Measurements from ENCODE around the gene KL.
A peak's percentile ranks its signal among the peaks of the same experiment; 100 is the strongest.

Gene KL

GRCh38 chr13:32984857-32985626, 31.2 kb upstream of the KL start:
- DNase-seq (ENCODE audit: low read depth), result no peak
- no peaks in the 10 kb centered on the region for H3K36me3 ChIP-seq (ENCODE audit: control insufficient read depth, insufficient read depth, low read length, severe bottlenecking)
- H3K27me3 ChIP-seq (replicated peaks; ENCODE audit: control insufficient read depth, insufficient read depth, low read length), result no peaks in the 10 kb centered on the region

GRCh38 chr13:32986552-32986951, 29.7 kb upstream of the KL start:
- Histone ChIP-seq H3K9ac (ENCODE audit: low read length) (no peak overlapping the region), H3K9me3 (ENCODE audit: control insufficient read depth, low read length) (peaks cover 5% of the 10 kb centered on the region), H3K27me3 (replicated peaks; ENCODE audit: control insufficient read depth, insufficient read depth, low read length) (no peaks in the 10 kb centered on the region), H3K4me3 (ENCODE audit: low read length) (no peak overlapping the region), H3K4me1 (ENCODE audit: control insufficient read depth, insufficient read depth, low read length) (peaks cover 12% of the 10 kb centered on the region), H3K36me3 (ENCODE audit: control insufficient read depth, insufficient read depth, low read length, severe bottlenecking) (no peaks in the 10 kb centered on the region)
- no peak for DNase-seq (ENCODE audit: low read depth)

More at GRCh38 chr13:32984857-32985626, 31.2 kb upstream of the KL start:
- Histone ChIP-seq H3K4me1 (ENCODE audit: control insufficient read depth, insufficient read depth, low read length) (peaks cover 12% of the 10 kb centered on the region), H3K9ac (ENCODE audit: low read length) (no peak overlapping the region), H3K4me3 (ENCODE audit: low read length) (no peak overlapping the region), H3K9me3 (ENCODE audit: control insufficient read depth, low read length) (peaks cover 5% of the 10 kb centered on the region)

- DNase-seq (ENCODE audit: low read depth), result no peak
- Histone ChIP-seq H3K27me3 (replicated peaks; ENCODE audit: control insufficient read depth, insufficient read depth, low read length) (no peaks in the 10 kb centered on the region), H3K36me3 (ENCODE audit: control insufficient read depth, insufficient read depth, low read length, severe bottlenecking) (no peaks in the 10 kb centered on the region), H3K4me3 (ENCODE audit: low read length) (no peak overlapping the region), H3K9me3 (ENCODE audit: control insufficient read depth, low read length) (peaks cover 5% of the 10 kb centered on the region), H3K9ac (ENCODE audit: low read length) (no peak overlapping the region), H3K4me1 (ENCODE audit: control insufficient read depth, insufficient read depth, low read length) (peaks cover 12% of the 10 kb centered on the region)
Measured at GRCh38 chr13:32987462-32987861, 28.8 kb upstream of the KL start.

GRCh38 chr13:32988608-32989289, 27.5 kb upstream of the KL start:
- peak; percentile 7 for DNase-seq (ENCODE audit: low read depth)

GRCh38 chr13:32989290-32989667, 26.9 kb upstream of the KL start:
- Histone ChIP-seq H3K9me3 (ENCODE audit: control insufficient read depth, low read length) (peaks cover 5% of the 10 kb centered on the region), H3K36me3 (ENCODE audit: control insufficient read depth, insufficient read depth, low read length, severe bottlenecking) (no peaks in the 10 kb centered on the region), H3K4me3 (ENCODE audit: low read length) (peak overlapping the region; percentile 71), H3K27me3 (replicated peaks; ENCODE audit: control insufficient read depth, insufficient read depth, low read length) (no peaks in the 10 kb centered on the region), H3K9ac (ENCODE audit: low read length) (no peak overlapping the region), H3K4me1 (ENCODE audit: control insufficient read depth, insufficient read depth, low read length) (peaks cover 12% of the 10 kb centered on the region)
- peak; percentile 6 for DNase-seq (ENCODE audit: low read depth)

More at GRCh38 chr13:32988608-32989289, 27.5 kb upstream of the KL start:
- H3K4me3 ChIP-seq (ENCODE audit: low read length), result peak overlapping the region; percentile 71
- H3K9ac ChIP-seq (ENCODE audit: low read length), result no peak overlapping the region
- H3K4me1 ChIP-seq (ENCODE audit: control insufficient read depth, insufficient read depth, low read length), result peaks cover 12% of the 10 kb centered on the region
- H3K27me3 ChIP-seq (replicated peaks; ENCODE audit: control insufficient read depth, insufficient read depth, low read length), result no peaks in the 10 kb centered on the region
- H3K36me3 ChIP-seq (ENCODE audit: control insufficient read depth, insufficient read depth, low read length, severe bottlenecking), result no peaks in the 10 kb centered on the region
- H3K9me3 ChIP-seq (ENCODE audit: control insufficient read depth, low read length), result peaks cover 5% of the 10 kb centered on the region

GRCh38 chr13:32989942-32990341, 26.3 kb upstream of the KL start:
- Histone ChIP-seq H3K9me3 (ENCODE audit: control insufficient read depth, low read length) (peaks cover 5% of the 10 kb centered on the region), H3K27me3 (replicated peaks; ENCODE audit: control insufficient read depth, insufficient read depth, low read length) (no peaks in the 10 kb centered on the region), H3K4me1 (ENCODE audit: control insufficient read depth, insufficient read depth, low read length) (peaks cover 12% of the 10 kb centered on the region), H3K36me3 (ENCODE audit: control insufficient read depth, insufficient read depth, low read length, severe bottlenecking) (no peaks in the 10 kb centered on the region), H3K9ac (ENCODE audit: low read length) (no peak overlapping the region), H3K4me3 (ENCODE audit: low read length) (no peak overlapping the region)
- DNase-seq (ENCODE audit: low read depth), result no peak

GRCh38 chr13:32993145-32993544, 23.1 kb upstream of the KL start:
- no peak for DNase-seq (ENCODE audit: low read depth)
- Histone ChIP-seq H3K4me1 (ENCODE audit: control insufficient read depth, insufficient read depth, low read length) (peaks cover 12% of the 10 kb centered on the region), H3K4me3 (ENCODE audit: low read length) (no peak overlapping the region), H3K27me3 (replicated peaks; ENCODE audit: control insufficient read depth, insufficient read depth, low read length) (no peaks in the 10 kb centered on the region), H3K9ac (ENCODE audit: low read length) (no peak overlapping the region), H3K36me3 (ENCODE audit: control insufficient read depth, insufficient read depth, low read length, severe bottlenecking) (no peaks in the 10 kb centered on the region), H3K9me3 (ENCODE audit: control insufficient read depth, low read length) (no peaks in the 10 kb centered on the region)

- DNase-seq (ENCODE audit: low read depth), result no peak
- Histone ChIP-seq H3K9me3 (ENCODE audit: control insufficient read depth, low read length) (no peaks in the 10 kb centered on the region), H3K36me3 (ENCODE audit: control insufficient read depth, insufficient read depth, low read length, severe bottlenecking) (no peaks in the 10 kb centered on the region), H3K4me3 (ENCODE audit: low read length) (no peak overlapping the region), H3K9ac (ENCODE audit: low read length) (no peak overlapping the region), H3K27me3 (replicated peaks; ENCODE audit: control insufficient read depth, insufficient read depth, low read length) (no peaks in the 10 kb centered on the region), H3K4me1 (ENCODE audit: control insufficient read depth, insufficient read depth, low read length) (no peaks in the 10 kb centered on the region)
Measured at GRCh38 chr13:32997399-32997798, 18.8 kb upstream of the KL start.

GRCh38 chr13:32998966-32999365, 17.3 kb upstream of the KL start:
- no peak for DNase-seq (ENCODE audit: low read depth)
- Histone ChIP-seq H3K9ac (ENCODE audit: low read length) (no peak overlapping the region), H3K4me1 (ENCODE audit: control insufficient read depth, insufficient read depth, low read length) (no peaks in the 10 kb centered on the region), H3K27me3 (replicated peaks; ENCODE audit: control insufficient read depth, insufficient read depth, low read length) (no peaks in the 10 kb centered on the region), H3K36me3 (ENCODE audit: control insufficient read depth, insufficient read depth, low read length, severe bottlenecking) (no peaks in the 10 kb centered on the region), H3K4me3 (ENCODE audit: low read length) (no peak overlapping the region), H3K9me3 (ENCODE audit: control insufficient read depth, low read length) (no peaks in the 10 kb centered on the region)

- Histone ChIP-seq H3K27me3 (replicated peaks; ENCODE audit: control insufficient read depth, insufficient read depth, low read length) (no peaks in the 10 kb centered on the region), H3K4me1 (ENCODE audit: control insufficient read depth, insufficient read depth, low read length) (peaks cover 5% of the 10 kb centered on the region), H3K36me3 (ENCODE audit: control insufficient read depth, insufficient read depth, low read length, severe bottlenecking) (no peaks in the 10 kb centered on the region)
Measured at GRCh38 chr13:33000365-33000764, 15.9 kb upstream of the KL start.

GRCh38 chr13:33003458-33004019, 12.7 kb upstream of the KL start:
- H3K4me3 ChIP-seq (ENCODE audit: low read length), result no peak overlapping the region
- no peak for DNase-seq (ENCODE audit: low read depth)
- peaks cover 5% of the 10 kb centered on the region for H3K4me1 ChIP-seq (ENCODE audit: control insufficient read depth, insufficient read depth, low read length)
- H3K36me3 ChIP-seq (ENCODE audit: control insufficient read depth, insufficient read depth, low read length, severe bottlenecking), result no peaks in the 10 kb centered on the region
- H3K9ac ChIP-seq (ENCODE audit: low read length), result no peak overlapping the region
- peaks cover 12% of the 10 kb centered on the region for H3K9me3 ChIP-seq (ENCODE audit: control insufficient read depth, low read length)
- no peaks in the 10 kb centered on the region for H3K27me3 ChIP-seq (replicated peaks; ENCODE audit: control insufficient read depth, insufficient read depth, low read length)

More at GRCh38 chr13:33000365-33000764, 15.9 kb upstream of the KL start:
- Histone ChIP-seq H3K9me3 (ENCODE audit: control insufficient read depth, low read length) (no peaks in the 10 kb centered on the region), H3K9ac (ENCODE audit: low read length) (no peak overlapping the region), H3K4me3 (ENCODE audit: low read length) (no peak overlapping the region)
- no peak for DNase-seq (ENCODE audit: low read depth)
